ENCODE data around the gene MIEF2. TPM values are rescaled to one million over a fixed set of nuclear protein-coding genes. Genes with fewer than 3 reads are reported as not detected.

The MIEF2 gene
- total and polyA plus RNA-seq, 2 experiments from 2014 or later, result 8.8 to 26.4 TPM

DNA sequence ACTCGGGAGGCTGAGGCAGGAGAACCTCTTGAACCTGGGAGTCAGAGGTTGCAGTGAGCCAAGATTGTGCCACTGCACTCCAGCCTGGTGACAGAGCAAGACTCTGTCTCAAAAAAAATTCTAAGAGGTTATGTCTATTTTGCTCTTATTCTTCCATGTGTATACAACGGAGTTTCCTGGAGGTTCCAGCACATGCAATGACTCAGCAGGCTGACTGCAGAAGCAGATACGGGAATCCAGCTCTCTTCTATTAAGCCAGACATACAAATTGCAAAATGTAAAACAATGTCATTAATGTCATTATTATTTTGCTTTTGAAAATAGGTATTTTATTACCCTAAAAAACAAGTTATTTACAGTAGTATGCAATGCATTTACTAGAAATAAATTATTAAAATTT, 18.4 kb downstream of the MIEF2 start:
- Histone ChIP-seq H3K36me3 (ENCODE audit: low read depth) (peaks cover 45% of the 10 kb centered on the region; the same call in 1 of the 2 replicates), H3K4me1 (ENCODE audit: insufficient read depth) (no peaks in the 10 kb centered on the region), H3K9me2 (ENCODE audit: insufficient read depth) (no peaks in the 10 kb centered on the region), H3K9me3 (ENCODE audit: low read depth) (no peaks in the 10 kb centered on the region), H3K9ac (no peak overlapping the region), H3K79me2 (ENCODE audit: insufficient read depth) (no peaks in the 10 kb centered on the region), H3K27ac (no peak overlapping the region), H3K27me3 (replicated peaks; ENCODE audit: insufficient read depth) (no peaks in the 10 kb centered on the region), H3K4me3 (no peak overlapping the region), H2AFZ (no peak overlapping the region), H3F3A (ENCODE audit: insufficient read depth) (no peaks in the 10 kb centered on the region), H4K20me1 (ENCODE audit: insufficient read depth) (no peaks in the 10 kb centered on the region), H3K4me2 (ENCODE audit: unreplicated experiment) (no peak overlapping the region)
- in situ Hi-C loops (cut with MboI), result no loop called here
- WGBS, 2 experiments (ENCODE audit: low coverage in 1 of 2, low lambda C conversion rate in 2 of 2, missing lambda C conversion rate in 2 of 2), result 80 to 85% methylated on average over 3 of the region's 3 CpGs
- no peak for TF ChIP-seq EZH2phosphoT487 (IDR thresholded peaks at IDR 0.05; ENCODE audit: insufficient read depth, low read depth)
- no peak for TF ChIP-seq EZH2 (IDR thresholded peaks at IDR 0.05; ENCODE audit: insufficient read depth, poor library complexity, severe bottlenecking)
- peak; percentile 24 for DNase-seq

DNA sequence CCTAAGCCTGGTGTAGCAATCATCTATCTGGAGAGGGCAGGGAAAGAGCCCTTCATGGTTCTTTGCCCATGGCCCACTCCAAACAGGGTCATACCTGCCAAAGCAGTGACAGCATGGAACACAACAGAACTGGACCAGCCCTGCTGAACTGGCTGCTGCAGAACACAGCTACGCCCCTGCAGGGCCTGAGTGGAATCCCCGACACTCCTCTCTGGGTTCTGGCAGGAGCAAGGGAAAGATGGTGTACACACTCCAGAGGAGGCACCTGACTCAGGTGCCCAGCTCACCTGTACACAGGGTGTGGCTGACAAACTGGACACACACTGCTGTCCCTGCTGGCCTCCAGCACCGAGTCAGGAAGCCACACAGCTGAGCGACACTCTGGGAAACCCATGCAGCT, 19.8 kb downstream of the MIEF2 start:
- Histone ChIP-seq H3K36me3 (ENCODE audit: low read depth) (peaks cover 54% of the 10 kb centered on the region), H3K4me1 (ENCODE audit: insufficient read depth) (no peaks in the 10 kb centered on the region), H3K27me3 (replicated peaks; ENCODE audit: insufficient read depth) (no peaks in the 10 kb centered on the region), H3K4me2 (ENCODE audit: unreplicated experiment) (no peak overlapping the region), H3K27ac (no peak overlapping the region), H3K9me2 (ENCODE audit: insufficient read depth) (no peaks in the 10 kb centered on the region), H3K9ac (no peak overlapping the region), H3K9me3 (ENCODE audit: low read depth) (no peaks in the 10 kb centered on the region), H3K4me3 (no peak overlapping the region), H3F3A (ENCODE audit: insufficient read depth) (no peaks in the 10 kb centered on the region), H3K79me2 (ENCODE audit: insufficient read depth) (no peaks in the 10 kb centered on the region), H2AFZ (no peak overlapping the region), H4K20me1 (ENCODE audit: insufficient read depth) (no peaks in the 10 kb centered on the region)
- in situ Hi-C loops (cut with MboI), result no loop called here
- no peak for DNase-seq
- no peak for TF ChIP-seq EZH2phosphoT487 (IDR thresholded peaks at IDR 0.05; ENCODE audit: insufficient read depth, low read depth)
- TF ChIP-seq EZH2 (IDR thresholded peaks at IDR 0.05; ENCODE audit: insufficient read depth, poor library complexity, severe bottlenecking), result no peak
- whole genome bisulfite sequencing, 2 experiments (ENCODE audit: low coverage in 1 of 2, low lambda C conversion rate in 2 of 2, missing lambda C conversion rate in 2 of 2), result 95 to 98% methylated on average over 4 of the region's 4 CpGs

- Histone ChIP-seq H3K4me2 (ENCODE audit: unreplicated experiment) (no peak overlapping the region), H3K9me2 (ENCODE audit: insufficient read depth) (no peaks in the 10 kb centered on the region), H3K36me3 (ENCODE audit: low read depth) (peaks cover 54% of the 10 kb centered on the region), H2AFZ (no peak overlapping the region), H3K79me2 (ENCODE audit: insufficient read depth) (no peaks in the 10 kb centered on the region), H3K27me3 (replicated peaks; ENCODE audit: insufficient read depth) (no peaks in the 10 kb centered on the region), H3K9me3 (ENCODE audit: low read depth) (no peaks in the 10 kb centered on the region), H3K9ac (no peak overlapping the region), H3K4me1 (ENCODE audit: insufficient read depth) (no peaks in the 10 kb centered on the region), H3F3A (ENCODE audit: insufficient read depth) (no peaks in the 10 kb centered on the region), H3K4me3 (no peak overlapping the region), H3K27ac (no peak overlapping the region), H4K20me1 (ENCODE audit: insufficient read depth) (no peaks in the 10 kb centered on the region)
- DNase-seq, result peak; percentile 38
- in situ Hi-C loops (cut with MboI), result no loop called here
- 33 to 35% methylated on average over 5 of the region's 5 CpGs for WGBS, 2 experiments (ENCODE audit: low coverage in 1 of 2, low lambda C conversion rate in 2 of 2, missing lambda C conversion rate in 2 of 2)
- TF ChIP-seq EZH2 (IDR thresholded peaks at IDR 0.05; ENCODE audit: insufficient read depth, poor library complexity, severe bottlenecking) (no peak), EZH2phosphoT487 (IDR thresholded peaks at IDR 0.05; ENCODE audit: insufficient read depth, low read depth) (no peak)
Measured at GRCh38 chr17:18280766-18281371, 20.4 kb downstream of the MIEF2 start.

GRCh38 chr17:18281788-18282187, 21.3 kb downstream of the MIEF2 start:
- Histone ChIP-seq H4K20me1 (ENCODE audit: insufficient read depth) (no peaks in the 10 kb centered on the region), H3K4me3 (no peak overlapping the region), H3K4me2 (ENCODE audit: unreplicated experiment) (no peak overlapping the region), H3K4me1 (ENCODE audit: insufficient read depth) (no peaks in the 10 kb centered on the region), H3K9me2 (ENCODE audit: insufficient read depth) (no peaks in the 10 kb centered on the region), H3K79me2 (ENCODE audit: insufficient read depth) (no peaks in the 10 kb centered on the region), H3K9ac (no peak overlapping the region), H3K36me3 (ENCODE audit: low read depth) (peaks cover 59% of the 10 kb centered on the region), H3K9me3 (ENCODE audit: low read depth) (no peaks in the 10 kb centered on the region), H2AFZ (no peak overlapping the region), H3K27me3 (replicated peaks; ENCODE audit: insufficient read depth) (no peaks in the 10 kb centered on the region), H3F3A (ENCODE audit: insufficient read depth) (no peaks in the 10 kb centered on the region), H3K27ac (no peak overlapping the region)
- in situ Hi-C loops (cut with MboI), result no loop called here
- WGBS, 2 experiments (ENCODE audit: low coverage in 1 of 2, low lambda C conversion rate in 2 of 2, missing lambda C conversion rate in 2 of 2), result 88 to 91% methylated on average over 6 of the region's 6 CpGs
- no peak for DNase-seq
- no peak for TF ChIP-seq EZH2phosphoT487 (IDR thresholded peaks at IDR 0.05; ENCODE audit: insufficient read depth, low read depth)
- TF ChIP-seq EZH2 (IDR thresholded peaks at IDR 0.05; ENCODE audit: insufficient read depth, poor library complexity, severe bottlenecking), result no peak

All from GM23248 (cell line).